ENCODE results near the gene FNDC1. TPM values are rescaled to one million over a fixed set of nuclear protein-coding genes. Genes with fewer than 3 reads are reported as not detected.

FNDC1 gene
- total RNA-seq, 1 donor from 2014 or later, result 1.5 TPM

- ATAC-seq (no peak), DNase-seq (ENCODE audit: missing footprints) (no peak)
- intact Hi-C loops (cut with DNase I), result no loop called here
Observed at GRCh38 chr6:159152782-159153181, 16.4 kb upstream of the FNDC1 start.

DNA sequence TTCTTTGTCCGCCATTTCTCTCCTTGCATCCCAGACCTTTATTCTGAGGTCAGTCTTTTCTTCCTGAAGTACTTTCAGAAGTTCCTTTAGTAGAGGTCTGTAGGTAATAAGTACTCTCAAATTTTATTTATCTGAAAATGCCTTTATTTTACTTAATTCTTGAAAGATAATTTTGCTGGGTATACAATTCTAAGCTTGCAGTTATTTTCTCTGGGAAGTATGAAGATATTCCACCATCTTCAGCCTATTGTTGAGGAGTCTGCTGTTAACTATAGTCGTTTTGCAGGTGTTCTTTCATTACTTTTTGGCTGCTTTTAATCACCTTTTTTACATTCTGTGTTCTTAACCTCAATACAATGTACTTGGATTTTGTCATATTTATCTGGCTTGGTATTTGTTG, 13.5 kb upstream of the FNDC1 start:
- DNase-seq (ENCODE audit: missing footprints) (no peak), ATAC-seq (no peak)
- intact Hi-C loops (cut with DNase I), result no loop called here

DNA sequence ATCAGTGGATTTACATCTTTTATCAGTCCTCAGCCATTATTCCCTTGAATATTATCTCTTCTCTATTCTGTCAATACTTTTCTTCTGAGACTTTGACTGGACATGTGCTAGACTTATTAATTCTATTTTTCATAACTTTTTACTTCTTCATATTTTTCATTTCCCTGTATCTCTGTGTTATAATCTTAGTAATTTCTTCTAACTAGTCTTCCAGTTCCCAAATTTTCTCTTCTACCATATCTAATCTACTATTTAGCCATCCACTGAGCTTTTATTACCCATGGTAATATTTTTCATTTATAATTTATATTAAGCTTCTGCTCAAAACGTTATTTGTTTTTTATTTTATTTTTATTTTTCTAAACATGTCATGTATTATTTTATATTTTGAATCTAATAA, 13.1 kb upstream of the FNDC1 start:
- ATAC-seq (no peak), DNase-seq (ENCODE audit: missing footprints) (no peak)
- intact Hi-C loops (cut with DNase I), result no loop called here

- intact Hi-C loops (cut with DNase I), result no loop called here
- DNase-seq (ENCODE audit: missing footprints) (no peak), ATAC-seq (no peak)
Observed at GRCh38 chr6:159157431-159157830, 11.8 kb upstream of the FNDC1 start.

DNA sequence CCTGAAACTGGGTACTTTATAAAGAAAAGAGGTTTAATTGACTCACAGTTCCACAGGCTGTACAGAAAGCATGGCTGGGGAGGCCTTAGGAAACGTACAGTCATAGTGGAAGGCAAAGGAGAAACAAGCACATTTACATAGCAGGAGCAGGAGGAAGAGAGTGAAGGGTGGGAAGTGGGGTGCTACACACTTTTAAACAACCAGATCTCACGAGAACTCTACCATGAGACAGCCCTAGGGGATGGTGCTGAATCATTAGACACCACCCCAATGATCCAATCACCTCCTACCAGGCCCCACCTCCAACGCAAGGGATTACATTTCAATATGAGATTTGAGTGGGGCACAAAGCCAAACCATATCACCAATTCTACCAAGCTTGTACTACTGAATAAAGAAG, 7.4 kb upstream of the FNDC1 start:
- ATAC-seq (no peak), DNase-seq (ENCODE audit: missing footprints) (no peak)
- intact Hi-C loops (cut with DNase I), result no loop called here

DNA sequence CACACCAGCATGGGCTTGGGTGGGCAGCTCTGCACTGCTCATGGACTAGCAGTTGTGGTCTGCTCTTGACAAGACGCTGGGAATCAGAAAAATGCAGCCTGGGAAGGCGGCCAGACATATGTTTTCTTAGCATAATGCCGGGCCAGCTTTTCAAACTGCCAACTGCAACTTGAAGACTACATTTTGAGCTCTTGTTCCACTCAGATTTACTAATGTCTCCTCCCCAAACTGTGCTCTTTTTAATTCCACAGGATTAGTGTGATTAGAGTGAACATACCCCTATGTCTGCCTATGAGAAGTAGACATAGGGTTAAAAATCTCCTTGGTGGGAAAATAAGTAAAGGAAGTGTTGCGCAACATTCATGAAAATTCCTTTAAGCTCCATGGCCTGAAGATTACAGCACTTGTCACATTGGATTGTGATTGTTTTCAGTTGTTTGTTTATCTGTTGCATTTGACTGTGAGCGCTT, 5.3 kb upstream of the FNDC1 start:
- DNase-seq (ENCODE audit: missing footprints), result no peak
- no peak for ATAC-seq
- intact Hi-C loops (cut with DNase I), result no loop called here

- DNase-seq (ENCODE audit: missing footprints) (peak; percentile 75), ATAC-seq (peak; percentile 86)
- intact Hi-C loops (cut with DNase I), result no loop called here
Observed at GRCh38 chr6:159168536-159169192, 536 bp upstream of the FNDC1 start.

DNA sequence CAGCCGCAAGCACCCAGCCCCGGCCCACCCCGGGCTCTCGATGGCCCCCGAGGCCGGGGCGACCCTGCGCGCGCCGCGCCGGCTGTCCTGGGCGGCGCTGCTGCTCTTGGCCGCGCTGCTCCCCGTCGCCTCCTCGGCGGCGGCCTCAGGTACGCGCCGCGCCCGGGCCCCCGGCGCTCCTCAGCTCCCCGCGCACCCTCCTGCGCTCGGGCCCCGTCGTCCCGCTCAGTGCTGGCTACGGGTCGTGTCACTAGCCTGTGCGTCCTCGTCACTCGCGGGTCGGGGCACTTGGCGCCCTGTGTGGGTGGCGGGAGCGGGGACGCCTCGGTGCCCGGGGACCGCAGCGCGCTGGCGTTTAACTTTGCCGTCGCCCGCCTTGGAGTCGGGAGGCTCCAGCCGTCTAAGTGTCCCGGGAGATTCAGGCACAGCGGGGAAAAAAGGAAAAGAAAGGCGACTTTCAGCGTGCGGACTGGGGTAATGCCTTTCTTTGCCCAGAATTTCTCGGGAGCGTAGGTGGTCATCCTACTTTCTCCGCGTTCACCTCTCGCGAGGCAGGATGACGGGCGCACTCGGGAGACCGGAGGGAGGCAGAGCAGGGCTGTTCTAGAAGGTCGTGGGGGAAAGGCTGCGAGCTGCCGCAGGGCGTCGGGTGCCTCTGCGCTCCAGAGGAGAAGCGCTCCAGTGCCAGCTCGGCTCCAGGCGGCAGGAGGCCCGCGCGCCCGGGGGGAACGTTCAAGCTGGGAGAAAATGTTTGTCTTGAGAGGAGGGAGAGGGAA, 545 bp downstream of the FNDC1 start:
- no peak for DNase-seq (ENCODE audit: missing footprints)
- no peak for ATAC-seq
- intact Hi-C loops (cut with DNase I), result no loop called here

DNA sequence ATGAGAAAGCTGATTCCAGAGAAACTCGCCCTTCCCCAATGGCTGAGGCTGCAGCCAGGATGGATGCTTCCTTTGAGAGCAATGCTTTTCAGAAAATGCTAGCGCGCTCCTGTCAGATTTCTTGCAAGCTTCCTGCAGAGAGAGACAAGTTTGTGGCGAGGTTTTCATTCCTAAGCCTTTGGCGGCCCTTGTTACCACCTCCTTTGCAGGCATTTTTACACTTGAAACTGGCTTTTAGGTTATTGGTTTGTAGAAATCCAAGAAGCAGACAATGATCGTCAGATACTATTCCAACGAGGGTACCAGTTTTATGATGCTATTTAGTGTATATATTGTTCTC, 1.1 kb downstream of the FNDC1 start:
- no peak for ATAC-seq
- no peak for DNase-seq (ENCODE audit: missing footprints)
- intact Hi-C loops (cut with DNase I), result no loop called here

GRCh38 chr6:159170999-159171712, 2.0 kb downstream of the FNDC1 start:
- ATAC-seq (peak; percentile 46), DNase-seq (ENCODE audit: missing footprints) (no peak)
- intact Hi-C loops (cut with DNase I), result no loop called here

GRCh38 chr6:159172091-159172491, 2.9 kb downstream of the FNDC1 start:
- DNase-seq (ENCODE audit: missing footprints) (no peak), ATAC-seq (no peak)
- intact Hi-C loops (cut with DNase I), result loop anchor here (2.0 kb wide), 1 partner anchor 483 kb away; no protein-coding TSS in a partner anchor

- DNase-seq (ENCODE audit: missing footprints) (peak; percentile 82), ATAC-seq (peak; percentile 88)
- intact Hi-C loops (cut with DNase I), result no loop called here
Observed at GRCh38 chr6:159174263-159174969, 5.2 kb downstream of the FNDC1 start.

DNA sequence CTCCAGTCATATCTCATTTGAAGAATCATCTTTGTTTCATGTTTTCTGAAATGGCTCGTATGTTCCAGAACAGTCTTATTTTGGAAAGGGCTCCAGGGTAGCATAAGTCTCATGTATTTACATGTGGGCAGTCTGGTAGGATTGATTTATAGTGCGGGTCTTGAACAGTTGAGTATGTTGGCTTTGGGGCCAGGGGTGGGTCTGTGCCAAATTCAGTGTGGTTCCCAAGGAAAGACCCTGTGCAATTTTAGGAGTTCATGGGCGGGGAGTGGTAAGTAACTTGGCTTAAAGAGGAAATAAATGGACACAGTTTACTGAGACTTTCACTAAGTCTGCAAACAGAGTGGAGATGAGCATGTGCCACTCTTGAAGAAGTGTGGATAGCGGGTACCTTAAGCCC, 7.7 kb downstream of the FNDC1 start:
- ATAC-seq, result no peak
- DNase-seq (ENCODE audit: missing footprints), result no peak
- intact Hi-C loops (cut with DNase I), result no loop called here

GRCh38 chr6:159178847-159179246, 9.6 kb downstream of the FNDC1 start:
- intact Hi-C loops (cut with DNase I), result no loop called here
- DNase-seq (ENCODE audit: missing footprints) (no peak), ATAC-seq (no peak)

DNA sequence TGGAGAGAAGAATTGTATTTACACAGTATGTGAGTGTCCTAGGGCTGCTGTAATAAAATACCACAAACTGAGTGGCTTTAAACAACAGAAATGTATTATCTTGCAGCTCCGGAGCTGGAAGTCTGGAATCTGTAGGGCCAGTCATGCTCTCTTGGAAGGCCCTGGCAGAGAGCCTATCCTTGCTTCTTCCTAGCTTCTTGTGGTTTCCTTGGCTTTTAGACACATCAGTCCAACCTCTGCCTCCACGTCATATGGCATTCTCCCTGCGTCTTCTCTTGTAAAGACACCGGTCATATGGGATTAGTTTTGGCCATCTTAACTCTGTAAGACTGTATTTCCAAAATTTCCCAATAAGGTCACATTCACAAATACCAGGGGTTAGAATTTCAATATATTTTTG, 10.8 kb downstream of the FNDC1 start:
- intact Hi-C loops (cut with DNase I), result no loop called here
- DNase-seq (ENCODE audit: missing footprints) (no peak), ATAC-seq (no peak)

DNA sequence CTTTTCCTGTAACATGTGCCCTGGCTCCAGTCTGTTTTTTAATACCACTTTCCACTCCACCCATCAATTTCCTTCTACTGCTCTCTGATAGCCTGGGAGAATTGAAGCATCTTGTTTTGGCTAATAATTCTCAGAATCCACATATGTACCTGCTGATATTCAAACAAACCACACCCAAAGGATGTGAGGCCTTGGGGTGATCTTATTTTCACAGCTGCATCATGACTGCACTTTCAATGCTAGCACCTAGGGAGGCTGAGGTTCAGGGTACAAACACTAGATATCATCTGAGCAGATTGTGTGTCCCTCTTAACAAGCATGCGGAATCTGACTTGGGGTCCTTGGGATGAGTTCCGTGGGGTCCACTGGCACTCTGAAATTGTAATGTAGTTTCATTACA, 12.7 kb downstream of the FNDC1 start:
- DNase-seq (ENCODE audit: missing footprints), result no peak
- ATAC-seq, result no peak
- intact Hi-C loops (cut with DNase I), result no loop called here

- no peak for DNase-seq (ENCODE audit: missing footprints)
- intact Hi-C loops (cut with DNase I), result no loop called here
- no peak for ATAC-seq
Observed at GRCh38 chr6:159184559-159184958, 15.4 kb downstream of the FNDC1 start.

- no peak for DNase-seq (ENCODE audit: missing footprints)
- intact Hi-C loops (cut with DNase I), result no loop called here
- no peak for ATAC-seq
Observed at GRCh38 chr6:159190460-159190859, 21.3 kb downstream of the FNDC1 start.

DNA sequence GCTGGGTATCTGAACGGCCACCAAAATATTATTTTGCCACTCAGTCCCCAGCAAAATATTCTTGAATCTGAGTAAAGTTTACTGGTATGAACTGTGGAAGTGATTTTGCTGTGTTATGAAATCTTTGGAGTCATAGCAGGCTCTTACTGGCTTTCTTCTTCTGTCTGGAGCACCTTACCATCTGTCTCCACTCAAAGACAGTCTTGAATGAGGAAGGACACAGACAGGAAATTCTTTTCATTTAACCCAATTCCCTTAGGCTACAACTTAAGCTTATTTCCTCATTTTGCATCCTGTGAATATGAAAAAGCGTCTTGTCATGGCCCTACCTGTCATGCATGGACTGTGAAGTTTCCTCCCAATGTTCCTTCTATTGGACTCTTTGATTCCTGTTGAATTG, 24.7 kb downstream of the FNDC1 start:
- DNase-seq (ENCODE audit: missing footprints), result no peak
- intact Hi-C loops (cut with DNase I), result no loop called here

More for the DNA sequence above, 24.7 kb downstream of the FNDC1 start:
- no peak for ATAC-seq
